K562 (cell line): ENCODE measurements around the gene ASB2. TPM values are rescaled to one million over a fixed set of nuclear protein-coding genes. Genes with fewer than 3 reads are reported as not detected.

Experiments used
- ATAC-seq: fragments of 200-7000 bp; cut with Tn5 transposase; 3 replicates; pipeline ENCODE4 v1.9.1; 2020; ENCODE audit warnings: moderate library complexity
- BruUV-seq: library from RNA; stranded (reverse); fragments of 400-500 nt; replicated peaks from 2 replicates; lab custom pipeline; 2021; lab: Mats Ljungman, UMichigan
- CTCF ChIA-PET: fragments of 300-600 bp; formaldehyde crosslinking; extraction: SDS; loops from one replicate; lab custom pipeline; 2021; ENCODE audit warnings: low intra/inter-chr PET ratio; lab: Yijun Ruan, JAX
- POLR2A ChIA-PET: fragments of 300-600, 350-650 bp; sonication (Branson Sonifier 250); formaldehyde crosslinking; extraction: SDS; loops from one replicate; lab custom pipeline; 2021; ENCODE audit warnings: antibody characterized with exemption, inconsistent platforms; lab: Yijun Ruan, JAX
- DNase-seq, 4 experiments: peaks; one replicate each; pipeline versions ENCODE4 v3.0.0 to v3.0.0-alpha.2; 2011 to 2018; ENCODE audit warnings: low spot score in 3 of 4, mixed read lengths in 3 of 4; ENCODE audit errors: extremely low read depth in 1 of 4
- FAIRE-seq: peaks from 2 replicates; lab custom pipeline; 2011; peaks lifted over from hg19 to GRCh38; lab: Jason Lieb, UNC
- H2AFZ ChIP-seq: 2 replicates; pipeline ENCODE4 v1.6.0; 2011; ENCODE audit warnings: low read depth, low read length, control low read depth, inconsistent platforms
- H3K27ac ChIP-seq: fragments of 200-600 bp; 3 replicates; pipeline ENCODE4 v1.8.0; 2011; ENCODE audit warnings: low read depth, mild to moderate bottlenecking, control low read depth, inconsistent platforms, low read length, moderate library complexity, mixed read lengths; ENCODE audit errors: extremely low read depth
- H3K27me3 ChIP-seq, 2 experiments: fragments of 300-600 bp in 1 of 2; 2 replicates in 1 of 2; 3 replicates in 1 of 2; pipeline versions ENCODE4 v1.6.0 to v1.8.0; 2011; ENCODE audit warnings: inconsistent platforms in 2 of 2, low read length in 2 of 2, mild to moderate bottlenecking in 1 of 2, mixed read lengths in 1 of 2, moderate library complexity in 1 of 2; ENCODE audit not compliant: control insufficient read depth in 2 of 2, insufficient read depth in 2 of 2
- H3K36me3 ChIP-seq: fragments of 300-600 bp; 3 replicates; pipeline ENCODE4 v1.8.0; 2011; ENCODE audit warnings: mild to moderate bottlenecking, low read length, inconsistent platforms; ENCODE audit not compliant: control insufficient read depth, insufficient read depth
- H3K4me1 ChIP-seq, 2 experiments: fragments of 200-600 bp in 1 of 2; replicated peaks in 1 of 2; 2 replicates in 1 of 2; 3 replicates in 1 of 2; pipeline versions ENCODE4 v1.5.1 to v1.8.0; 2011; ENCODE audit warnings: inconsistent platforms in 2 of 2, low read length in 2 of 2, mild to moderate bottlenecking in 1 of 2, mixed read lengths in 1 of 2, moderate library complexity in 1 of 2; ENCODE audit not compliant: control insufficient read depth in 2 of 2, insufficient read depth in 2 of 2
- H3K4me2 ChIP-seq: 2 replicates; pipeline ENCODE4 v1.6.1; 2011; ENCODE audit warnings: low read length, control low read depth, inconsistent platforms, mixed read lengths; ENCODE audit not compliant: insufficient read depth
- H3K4me3 ChIP-seq: fragments of 200-600 bp; sonication (generic), shearing (Covaris generic); 2 replicates; pipeline ENCODE4 v1.5.1; 2016; ENCODE audit warnings: control low read depth, inconsistent platforms
- H3K79me2 ChIP-seq: fragments of 200-600 bp; 3 replicates; pipeline ENCODE4 v1.8.0; 2011; ENCODE audit warnings: low read length, inconsistent platforms; ENCODE audit not compliant: control insufficient read depth, insufficient read depth
- H3K9ac ChIP-seq, 2 experiments: 2 replicates each; pipeline versions ENCODE4 v1.6.0 to v1.6.1; 2011; ENCODE audit warnings: low read depth in 2 of 2, low read length in 2 of 2, control low read depth in 1 of 2, inconsistent platforms in 1 of 2, mild to moderate bottlenecking in 1 of 2, mixed read lengths in 1 of 2; ENCODE audit not compliant: insufficient read depth in 1 of 2
- H3K9me1 ChIP-seq: one replicate; pipeline ENCODE4 v1.6.0; 2011; ENCODE audit warnings: inconsistent platforms, mild to moderate bottlenecking, low read length, moderate library complexity; ENCODE audit not compliant: control insufficient read depth, insufficient read depth
- H3K9me3 ChIP-seq: replicated peaks from 2 replicates; pipeline ENCODE4 v1.5.1; 2011; ENCODE audit warnings: low read depth, low read length, inconsistent platforms; ENCODE audit not compliant: control insufficient read depth, insufficient read depth
- H4K20me1 ChIP-seq: replicated peaks from 2 replicates; pipeline ENCODE4 v1.6.1; 2011; ENCODE audit warnings: low read length, inconsistent platforms, mixed read lengths; ENCODE audit not compliant: control insufficient read depth, insufficient read depth
- CHD2 ChIP-seq: IDR thresholded peaks from 2 replicates; pipeline ENCODE4 v1.6.1; 2011; ENCODE audit warnings: low read depth, low read length
- EGR1 ChIP-seq: fragments of 450-650 bp; conservative IDR thresholded peaks from 2 replicates; pipeline ENCODE4 v1.6.1; 2017; ENCODE audit warnings: mild to moderate bottlenecking
- IFI16 ChIP-seq: fragments of 250-450 bp; sonication (Bioruptor Pico); IDR thresholded peaks from 2 replicates; pipeline ENCODE4 v2.1.2; 2022; ENCODE audit warnings: mild to moderate bottlenecking, inconsistent platforms
- NFXL1 ChIP-seq: fragments of 450-650 bp; formaldehyde crosslinking; IDR thresholded peaks from 2 replicates; pipeline ENCODE4 v1.4.0; 2021; ENCODE audit warnings: mild to moderate bottlenecking
- ZNF12 ChIP-seq: sonication (generic); formaldehyde crosslinking; IDR thresholded peaks from 2 replicates; pipeline ENCODE4 v1.4.0; 2020; ENCODE audit warnings: mild to moderate bottlenecking, missing genetic modification reagents
- ZNF23 ChIP-seq: fragments of 250-450 bp; sonication (Bioruptor Pico); IDR thresholded peaks from 2 replicates; pipeline ENCODE4 v1.4.0; 2020; ENCODE audit warnings: mild to moderate bottlenecking
- ZSCAN32 ChIP-seq: fragments of 450-650 bp; formaldehyde crosslinking; IDR thresholded peaks from 2 replicates; pipeline ENCODE4 v1.4.0; 2020; ENCODE audit warnings: mild to moderate bottlenecking, moderate library complexity
- WGBS: fragments of 100-300 bp; shearing (Covaris generic); methylation state at CpG from one replicate; pipeline ENCODE4 v1.1.6; 2016; ENCODE audit warnings: low coverage, mixed read lengths; ENCODE audit not compliant: insufficient coverage; ENCODE audit errors: missing lambda C conversion rate; 5-methylcytosine and 5-hydroxymethylcytosine counted together
- in situ Hi-C: fragments of 300-500 bp; cut with MboI; formaldehyde crosslinking; loops from 4 replicates; pipeline ENCODE4 v1.15.0; 2018; ENCODE audit warnings: inconsistent platforms, mixed read lengths
- intact Hi-C: fragments of 100-400 bp; cut with micrococcal nuclease; formaldehyde crosslinking; loops from 2 replicates; pipeline ENCODE4 v1.14.2; 2022
- polyA plus RNA-seq, 8 experiments: library from polyadenylated mRNA; depleted of rRNA in 4 of 8; stranded (reverse) in 5 of 8; unstranded in 3 of 8; fragments of >200 nt; fragmentation: Nextera tagmentation in 2 of 8; fragmentation: Illumina TruSeq in 1 of 8; extraction: Ambion mirVana in 2 of 8; extraction: Trizol in 1 of 8; gene quantifications; 2 replicates each; pipeline versions ENCODE4 v1.2.1 to v1.2.3, GENCODE V29; 2011 to 2014; ENCODE audit warnings: inconsistent platforms in 1 of 8, missing spikeins in 1 of 8
- total RNA-seq, 7 experiments: library from RNA; depleted of rRNA in 6 of 7; stranded (reverse); fragments of >200 nt in 6 of 7; fragmentation: Illumina TruSeq in 2 of 7; extraction: Trizol in 2 of 7; gene quantifications; 2 replicates each; pipeline versions ENCODE4 v1.2.1 to v1.2.3, GENCODE V29; 2011 to 2021; ENCODE audit warnings: low replicate concordance in 1 of 7
- TF ChIP-seq, protein P1 (sequence below): fragments of 250-450 bp; sonication (Bioruptor Pico); IDR thresholded peaks from 2 replicates; pipeline ENCODE4 v1.8.0; 2022; ENCODE audit warnings: moderate library complexity, mild to moderate bottlenecking, inconsistent platforms
- TF ChIP-seq, protein P2 (sequence below): fragments of 250-450 bp; sonication (Bioruptor Pico); IDR thresholded peaks from 2 replicates; pipeline ENCODE4 v1.5.1; 2021; ENCODE audit warnings: mild to moderate bottlenecking
- TF ChIP-seq, protein P3 (sequence below): fragments of 250-450 bp; sonication (Bioruptor Pico); IDR thresholded peaks from 2 replicates; pipeline ENCODE4 v1.8.0; 2021; ENCODE audit warnings: moderate library complexity, mild to moderate bottlenecking, inconsistent platforms
- TF ChIP-seq, protein P4 (sequence below), 2 experiments: IDR thresholded peaks; 2 replicates each; pipeline ENCODE4 v1.6.1; 2011; ENCODE audit warnings: borderline replicate concordance in 1 of 2, control low read depth in 1 of 2, low read depth in 1 of 2, low read length in 1 of 2, mild to moderate bottlenecking in 1 of 2, mixed read lengths in 1 of 2, moderate library complexity in 1 of 2; ENCODE audit not compliant: insufficient read depth in 1 of 2, insufficient read length in 1 of 2, poor library complexity in 1 of 2, severe bottlenecking in 1 of 2; ENCODE audit errors: extremely low read depth in 1 of 2

ASB2 gene
- total and polyA plus RNA-seq, 9 of the 15 experiments (the other 6 are each of a cell fraction or from before 2014, with no cell fraction given): not detected

DNA sequence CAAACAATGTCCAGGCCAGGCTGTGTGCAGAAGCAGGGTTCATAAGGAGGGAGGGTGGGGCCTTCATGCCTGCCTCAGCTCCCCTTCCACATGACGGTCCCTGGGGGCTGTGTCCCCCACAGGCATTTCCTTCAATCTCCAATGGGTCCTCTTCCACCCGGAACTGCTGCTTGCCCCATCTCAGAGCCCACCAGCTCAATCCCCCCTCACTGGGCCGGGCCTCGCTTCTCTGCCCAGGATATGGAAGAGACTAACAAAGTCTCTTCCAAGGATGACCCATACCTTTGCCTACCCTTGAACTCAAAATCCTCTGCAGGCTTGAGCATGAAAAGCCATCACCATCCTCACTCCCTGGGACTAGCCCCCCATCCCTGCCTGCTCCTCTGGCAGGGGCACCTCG, 77.6 kb downstream of the ASB2 start:
- TF ChIP-seq, protein P1, sequence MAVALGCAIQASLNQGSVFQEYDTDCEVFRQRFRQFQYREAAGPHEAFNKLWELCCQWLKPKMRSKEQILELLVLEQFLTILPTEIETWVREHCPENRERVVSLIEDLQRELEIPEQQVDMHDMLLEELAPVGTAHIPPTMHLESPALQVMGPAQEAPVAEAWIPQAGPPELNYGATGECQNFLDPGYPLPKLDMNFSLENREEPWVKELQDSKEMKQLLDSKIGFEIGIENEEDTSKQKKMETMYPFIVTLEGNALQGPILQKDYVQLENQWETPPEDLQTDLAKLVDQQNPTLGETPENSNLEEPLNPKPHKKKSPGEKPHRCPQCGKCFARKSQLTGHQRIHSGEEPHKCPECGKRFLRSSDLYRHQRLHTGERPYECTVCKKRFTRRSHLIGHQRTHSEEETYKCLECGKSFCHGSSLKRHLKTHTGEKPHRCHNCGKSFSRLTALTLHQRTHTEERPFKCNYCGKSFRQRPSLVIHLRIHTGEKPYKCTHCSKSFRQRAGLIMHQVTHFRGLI: no peak
- no peak for TF ChIP-seq ZNF12 (CRISPR knock-in tag)
- TF ChIP-seq, protein P2, sequence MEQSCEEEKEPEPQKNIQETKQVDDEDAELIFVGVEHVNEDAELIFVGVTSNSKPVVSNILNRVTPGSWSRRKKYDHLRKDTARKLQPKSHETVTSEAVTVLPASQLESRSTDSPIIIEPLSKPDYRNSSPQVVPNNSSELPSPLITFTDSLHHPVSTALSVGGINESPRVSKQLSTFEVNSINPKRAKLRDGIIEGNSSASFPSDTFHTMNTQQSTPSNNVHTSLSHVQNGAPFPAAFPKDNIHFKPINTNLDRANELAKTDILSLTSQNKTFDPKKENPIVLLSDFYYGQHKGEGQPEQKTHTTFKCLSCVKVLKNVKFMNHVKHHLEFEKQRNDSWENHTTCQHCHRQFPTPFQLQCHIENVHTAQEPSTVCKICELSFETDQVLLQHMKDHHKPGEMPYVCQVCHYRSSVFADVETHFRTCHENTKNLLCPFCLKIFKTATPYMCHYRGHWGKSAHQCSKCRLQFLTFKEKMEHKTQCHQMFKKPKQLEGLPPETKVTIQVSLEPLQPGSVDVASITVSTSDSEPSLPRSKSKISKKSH (CRISPR knock-in tag): no peak
- no peak for TF ChIP-seq CHD2
- TF ChIP-seq ZSCAN32 (CRISPR knock-in tag): no peak
- TF ChIP-seq, protein P3, sequence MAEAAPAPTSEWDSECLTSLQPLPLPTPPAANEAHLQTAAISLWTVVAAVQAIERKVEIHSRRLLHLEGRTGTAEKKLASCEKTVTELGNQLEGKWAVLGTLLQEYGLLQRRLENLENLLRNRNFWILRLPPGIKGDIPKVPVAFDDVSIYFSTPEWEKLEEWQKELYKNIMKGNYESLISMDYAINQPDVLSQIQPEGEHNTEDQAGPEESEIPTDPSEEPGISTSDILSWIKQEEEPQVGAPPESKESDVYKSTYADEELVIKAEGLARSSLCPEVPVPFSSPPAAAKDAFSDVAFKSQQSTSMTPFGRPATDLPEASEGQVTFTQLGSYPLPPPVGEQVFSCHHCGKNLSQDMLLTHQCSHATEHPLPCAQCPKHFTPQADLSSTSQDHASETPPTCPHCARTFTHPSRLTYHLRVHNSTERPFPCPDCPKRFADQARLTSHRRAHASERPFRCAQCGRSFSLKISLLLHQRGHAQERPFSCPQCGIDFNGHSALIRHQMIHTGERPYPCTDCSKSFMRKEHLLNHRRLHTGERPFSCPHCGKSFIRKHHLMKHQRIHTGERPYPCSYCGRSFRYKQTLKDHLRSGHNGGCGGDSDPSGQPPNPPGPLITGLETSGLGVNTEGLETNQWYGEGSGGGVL (CRISPR knock-in tag): no peak
- TF ChIP-seq, protein P4, sequence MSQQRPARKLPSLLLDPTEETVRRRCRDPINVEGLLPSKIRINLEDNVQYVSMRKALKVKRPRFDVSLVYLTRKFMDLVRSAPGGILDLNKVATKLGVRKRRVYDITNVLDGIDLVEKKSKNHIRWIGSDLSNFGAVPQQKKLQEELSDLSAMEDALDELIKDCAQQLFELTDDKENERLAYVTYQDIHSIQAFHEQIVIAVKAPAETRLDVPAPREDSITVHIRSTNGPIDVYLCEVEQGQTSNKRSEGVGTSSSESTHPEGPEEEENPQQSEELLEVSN (IDR thresholded peaks at IDR 0.05; ENCODE audit: borderline replicate concordance in 1 of 2, extremely low read depth in 1 of 2, insufficient read depth in 1 of 2, insufficient read length in 1 of 2, low read depth in 1 of 2, low read length in 1 of 2, poor library complexity in 1 of 2, severe bottlenecking in 1 of 2): no peak
- TF ChIP-seq IFI16: no peak
- TF ChIP-seq EGR1: no peak
- no peak for TF ChIP-seq ZNF23 (CRISPR knock-in tag)
- no peak for TF ChIP-seq NFXL1 (CRISPR knock-in tag)
- H2AFZ ChIP-seq: no peak overlapping the region
- H3K4me2 ChIP-seq: no peak overlapping the region
- no peak overlapping the region for H3K27ac ChIP-seq
- peaks cover 0 to 20% of the 10 kb centered on the region in 2 experiments; a peak in 2 of 5 replicates for H3K27me3 ChIP-seq
- no peak overlapping the region for H3K4me3 ChIP-seq
- BruUV-seq: no TSS peak
- no peak overlapping the region for H3K9ac ChIP-seq
- H3K9me3 ChIP-seq: no peaks in the 10 kb centered on the region
- no peaks in the 10 kb centered on the region for H3K36me3 ChIP-seq
- intact Hi-C loops (no loop called here), in situ Hi-C loops (no loop called here)
- ChIA-PET POLR2A (no interaction called here), CTCF (no interaction called here)
- no peak for DNase-seq
- H3K4me1 ChIP-seq: no peaks in the 10 kb centered on the region
- no peaks in the 10 kb centered on the region for H3K79me2 ChIP-seq
- no peaks in the 10 kb centered on the region for H3K9me1 ChIP-seq
- 0% methylated on average over 5 of the region's 5 CpGs for WGBS
- FAIRE-seq: no peak
- ATAC-seq: no peak
- no peaks in the 10 kb centered on the region for H4K20me1 ChIP-seq
